Stimulated activated CD4-positive, alpha-beta T cell treated with anti-CD3 and anti-CD28 coated beads, Interleukin-15, amount 100 ng/mL, for 48 hours (primary cell): ENCODE data around the gene ADSS1.

ENCODE experiments used
- DNase-seq, 2 donors: peaks; one replicate each; pipeline ENCODE4 v3.0.0-alpha.2; 2020; ENCODE audit warnings: low read depth in 2 of 2

Gene ADSS1

GRCh38 chr14:104687601-104688504 is 36.2 kb upstream of the ADSS1 start:
- no peak for DNase-seq

- DNase-seq: no peak
These were observed 35.4 kb upstream of the ADSS1 start for GRCh38 chr14:104688505-104689108.

- peak in 1 of 2 donors; percentile 45 for DNase-seq
These were observed 34.7 kb upstream of the ADSS1 start, which contains the start of gene INF2 for GRCh38 chr14:104689109-104689880. TSS of gene INF2 (plus strand) at chr14:104689618. CDS start at chr14:104701366, 11,748 bp downstream.

GRCh38 chr14:104689881-104690711 is 33.9 kb upstream of the ADSS1 start:
- no peak for DNase-seq

- no peak for DNase-seq
These were observed 33.1 kb upstream of the ADSS1 start for GRCh38 chr14:104690861-104691455.

- no peak for DNase-seq
These were observed 32.3 kb upstream of the ADSS1 start for GRCh38 chr14:104691546-104692260.

GRCh38 chr14:104692261-104692938 is 31.6 kb upstream of the ADSS1 start:
- DNase-seq: no peak

GRCh38 chr14:104692939-104693315 is 31.1 kb upstream of the ADSS1 start:
- DNase-seq: no peak

- no peak for DNase-seq
These were observed 30.3 kb upstream of the ADSS1 start for GRCh38 chr14:104693482-104694431.

GRCh38 chr14:104694475-104694950 is 29.5 kb upstream of the ADSS1 start:
- no peak for DNase-seq

- peak in 1 of 2 donors; percentile 43 for DNase-seq
These were observed 28.9 kb upstream of the ADSS1 start for GRCh38 chr14:104694991-104695659.

- no peak for DNase-seq
These were observed 28.4 kb upstream of the ADSS1 start for GRCh38 chr14:104695660-104696000.

GRCh38 chr14:104696671-104697316 is 27.2 kb upstream of the ADSS1 start:
- DNase-seq: no peak

GRCh38 chr14:104697317-104697703 is 26.7 kb upstream of the ADSS1 start:
- no peak for DNase-seq

GRCh38 chr14:104697892-104698583 is 26.0 kb upstream of the ADSS1 start:
- DNase-seq: no peak

- DNase-seq: no peak
These were observed 25.2 kb upstream of the ADSS1 start for GRCh38 chr14:104698688-104699425.
